Loucy (cell line): ENCODE measurements around the gene AMACR.

Source experiments
- H2AFZ ChIP-seq: fragments of 200-600 bp; sonication (generic); 2 replicates; pipeline ENCODE4 v1.6.0; 2016; ENCODE audit warnings: antibody characterized with exemption, mild to moderate bottlenecking, low read length, moderate library complexity
- H3F3A ChIP-seq: fragments of 200-600 bp; 2 replicates; pipeline ENCODE4 v1.6.0; 2016; ENCODE audit warnings: antibody characterized with exemption, low read depth, mild to moderate bottlenecking
- H3K27me3 ChIP-seq: fragments of 200-600 bp; sonication (generic); 2 replicates; pipeline ENCODE4 v1.6.1; 2014; ENCODE audit warnings: low read length, mild to moderate bottlenecking; ENCODE audit not compliant: insufficient read depth, poor library complexity, severe bottlenecking
- H3K36me3 ChIP-seq: fragments of 200-600 bp; sonication (generic); 2 replicates; pipeline ENCODE4 v1.6.1; 2016; ENCODE audit warnings: low read length; ENCODE audit not compliant: insufficient read depth
- H3K4me1 ChIP-seq: fragments of 200-600 bp; sonication (generic); 2 replicates; pipeline ENCODE4 v1.5.1; 2014; ENCODE audit warnings: low read length, mild to moderate bottlenecking; ENCODE audit not compliant: insufficient read depth, poor library complexity, severe bottlenecking
- H3K4me2 ChIP-seq: fragments of 200-600 bp; sonication (generic); 2 replicates; pipeline ENCODE4 v1.6.0; 2014; ENCODE audit warnings: antibody characterized with exemption, low read length, low read depth, mild to moderate bottlenecking; ENCODE audit not compliant: poor library complexity, severe bottlenecking
- H3K4me3 ChIP-seq: fragments of 200-600 bp; sonication (generic); 2 replicates; pipeline ENCODE4 v1.5.1; 2014; ENCODE audit warnings: low read length, mild to moderate bottlenecking, mixed read lengths; ENCODE audit not compliant: poor library complexity, severe bottlenecking
- H3K79me2 ChIP-seq: fragments of 200-600 bp; sonication (generic); 2 replicates; pipeline ENCODE4 v1.6.1; 2014; ENCODE audit warnings: low read length; ENCODE audit not compliant: insufficient read depth
- H3K9ac ChIP-seq: fragments of 200-600 bp; sonication (generic); 2 replicates; pipeline ENCODE4 v1.6.0; 2014; ENCODE audit warnings: mild to moderate bottlenecking, low read depth, low read length, moderate library complexity; ENCODE audit not compliant: poor library complexity, severe bottlenecking
- H3K9me2 ChIP-seq: fragments of 200-600 bp; sonication (generic); replicated peaks from 2 replicates; pipeline ENCODE4 v1.6.1; 2016; ENCODE audit warnings: low read depth, low read length, mixed read lengths
- H3K9me3 ChIP-seq: fragments of 200-600 bp; sonication (generic); 2 replicates; pipeline ENCODE4 v1.6.1; 2014; ENCODE audit warnings: mild to moderate bottlenecking, antibody characterized with exemption, low read length, low read depth; ENCODE audit not compliant: insufficient read depth
- H4K20me1 ChIP-seq: fragments of 200-600 bp; sonication (generic); 2 replicates; pipeline ENCODE4 v1.6.0; 2014; ENCODE audit warnings: antibody characterized with exemption, low read length, mild to moderate bottlenecking; ENCODE audit not compliant: insufficient read depth, poor library complexity, severe bottlenecking
- EZH2phosphoT487 ChIP-seq: fragments of 200-600 bp; IDR thresholded peaks from 2 replicates; pipeline ENCODE4 v1.6.1; 2018; ENCODE audit warnings: antibody characterized with exemption, mild to moderate bottlenecking, moderate library complexity, borderline replicate concordance
- TF ChIP-seq, protein P1 (sequence below): fragments of 200-600 bp; sonication (generic); conservative IDR thresholded peaks from 2 replicates; pipeline ENCODE4 v1.5.1; 2014; ENCODE audit warnings: mild to moderate bottlenecking, antibody characterized with exemption, low read length

AMACR gene

DNA sequence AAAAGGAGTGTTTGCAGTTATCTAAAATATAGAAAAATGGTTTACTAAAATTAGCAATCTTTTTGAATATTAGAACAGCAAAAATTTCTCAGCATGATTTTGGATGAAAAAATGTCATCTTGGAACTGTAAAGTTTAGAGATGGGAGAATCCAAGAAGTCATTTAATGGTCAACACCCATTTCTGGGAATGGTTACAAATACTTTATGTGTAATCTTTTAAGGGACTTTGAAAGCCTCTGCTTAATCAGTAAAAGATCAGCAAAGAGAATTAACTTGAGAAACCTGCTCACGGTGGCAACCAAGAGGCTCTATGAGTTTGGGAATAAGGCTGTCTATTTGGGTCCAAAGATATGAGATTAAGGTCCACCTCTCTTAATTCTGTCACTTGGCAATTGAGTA lies 22.2 kb upstream of the AMACR start:
- Histone ChIP-seq H3K9me3 (no peaks in the 10 kb centered on the region), H3K4me2 (no peak overlapping the region), H3K4me1 (no peaks in the 10 kb centered on the region), H3K9me2 (no peaks in the 10 kb centered on the region), H3K27me3 (no peaks in the 10 kb centered on the region), H3K4me3 (no peak overlapping the region), H4K20me1 (no peaks in the 10 kb centered on the region), H3F3A (no peaks in the 10 kb centered on the region), H3K79me2 (no peaks in the 10 kb centered on the region), H2AFZ (no peak overlapping the region), H3K9ac (no peak overlapping the region), H3K36me3 (peaks cover 30% of the 10 kb centered on the region; the same call in 1 of the 2 replicates)
- TF ChIP-seq EZH2phosphoT487, result no peak
- TF ChIP-seq, protein P1, sequence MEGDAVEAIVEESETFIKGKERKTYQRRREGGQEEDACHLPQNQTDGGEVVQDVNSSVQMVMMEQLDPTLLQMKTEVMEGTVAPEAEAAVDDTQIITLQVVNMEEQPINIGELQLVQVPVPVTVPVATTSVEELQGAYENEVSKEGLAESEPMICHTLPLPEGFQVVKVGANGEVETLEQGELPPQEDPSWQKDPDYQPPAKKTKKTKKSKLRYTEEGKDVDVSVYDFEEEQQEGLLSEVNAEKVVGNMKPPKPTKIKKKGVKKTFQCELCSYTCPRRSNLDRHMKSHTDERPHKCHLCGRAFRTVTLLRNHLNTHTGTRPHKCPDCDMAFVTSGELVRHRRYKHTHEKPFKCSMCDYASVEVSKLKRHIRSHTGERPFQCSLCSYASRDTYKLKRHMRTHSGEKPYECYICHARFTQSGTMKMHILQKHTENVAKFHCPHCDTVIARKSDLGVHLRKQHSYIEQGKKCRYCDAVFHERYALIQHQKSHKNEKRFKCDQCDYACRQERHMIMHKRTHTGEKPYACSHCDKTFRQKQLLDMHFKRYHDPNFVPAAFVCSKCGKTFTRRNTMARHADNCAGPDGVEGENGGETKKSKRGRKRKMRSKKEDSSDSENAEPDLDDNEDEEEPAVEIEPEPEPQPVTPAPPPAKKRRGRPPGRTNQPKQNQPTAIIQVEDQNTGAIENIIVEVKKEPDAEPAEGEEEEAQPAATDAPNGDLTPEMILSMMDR, result no peak

DNA sequence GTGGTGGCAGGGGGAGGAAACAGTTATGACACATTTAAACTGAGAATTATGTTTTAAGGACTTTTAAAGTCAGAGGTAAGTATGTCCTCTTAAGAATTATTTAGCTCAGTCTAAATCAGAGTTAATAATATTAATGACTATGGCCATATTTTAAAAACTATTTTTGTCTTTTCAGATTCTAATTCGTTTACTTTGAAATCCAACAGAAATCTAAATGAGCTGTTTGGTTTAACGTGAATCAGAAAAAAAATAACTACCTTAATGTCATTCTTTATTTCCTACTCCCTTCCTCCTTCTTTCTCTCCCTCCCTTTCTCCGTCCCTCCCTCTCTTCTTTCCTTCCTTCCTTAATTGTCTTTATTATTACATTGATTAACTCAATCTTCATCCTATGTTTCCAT lies 20.5 kb upstream of the AMACR start:
- no peak overlapping the region for H3K4me3 ChIP-seq
- H3K9ac ChIP-seq, result no peak overlapping the region
- TF ChIP-seq EZH2phosphoT487, result no peak
- TF ChIP-seq, protein P1, result no peak
- H3K36me3 ChIP-seq, result peaks cover 33% of the 10 kb centered on the region; the same call in 1 of the 2 replicates
- H3F3A ChIP-seq, result no peaks in the 10 kb centered on the region
- no peaks in the 10 kb centered on the region for H3K4me1 ChIP-seq
- no peak overlapping the region for H3K4me2 ChIP-seq
- no peaks in the 10 kb centered on the region for H3K27me3 ChIP-seq
- H3K79me2 ChIP-seq, result no peaks in the 10 kb centered on the region
- H4K20me1 ChIP-seq, result no peaks in the 10 kb centered on the region
- H3K9me2 ChIP-seq, result no peaks in the 10 kb centered on the region
- H3K9me3 ChIP-seq, result no peaks in the 10 kb centered on the region
- no peak overlapping the region for H2AFZ ChIP-seq

DNA sequence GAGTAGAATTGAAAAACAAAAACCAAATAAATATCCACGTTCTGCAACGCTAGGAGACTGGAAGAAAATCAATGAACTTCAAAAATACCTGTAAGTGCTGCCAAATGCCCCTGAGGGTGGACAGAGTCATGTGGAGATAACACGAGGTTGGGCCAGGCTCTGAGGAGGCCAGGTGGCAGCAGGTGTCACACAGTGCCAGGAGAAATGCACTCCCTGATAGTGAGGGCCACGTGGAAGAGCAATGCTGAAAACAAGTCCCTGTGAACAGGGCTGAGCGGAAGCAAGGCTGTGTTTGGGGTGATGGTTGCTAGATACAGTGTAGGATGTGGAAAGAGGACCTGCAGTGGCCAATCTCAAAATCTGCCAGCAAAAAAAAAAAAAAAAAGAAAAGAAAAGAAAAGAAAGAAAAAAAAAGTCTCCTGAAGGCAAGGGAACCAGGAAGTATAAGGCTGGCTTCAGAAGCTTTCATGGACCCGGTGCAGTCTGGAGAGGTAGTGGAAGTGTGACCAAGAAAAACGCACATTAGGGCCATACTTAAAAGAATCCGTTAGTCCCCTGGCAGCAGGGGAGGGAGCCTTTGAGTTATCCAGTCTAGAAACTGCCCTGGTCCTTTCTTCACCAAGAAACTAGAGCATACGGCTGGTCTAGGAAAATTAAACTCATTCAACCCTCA lies 18.4 kb upstream of the AMACR start:
- TF ChIP-seq, protein P1, result no peak
- TF ChIP-seq EZH2phosphoT487, result no peak
- H3K4me3 ChIP-seq, result no peak overlapping the region

More for the DNA sequence above, 18.4 kb upstream of the AMACR start:
- H3K4me1 ChIP-seq, result peaks cover 13% of the 10 kb centered on the region
- H3K9ac ChIP-seq, result no peak overlapping the region
- no peaks in the 10 kb centered on the region for H4K20me1 ChIP-seq
- peaks cover 31% of the 10 kb centered on the region; the same call in 1 of the 2 replicates for H3K36me3 ChIP-seq
- no peaks in the 10 kb centered on the region for H3F3A ChIP-seq
- H3K27me3 ChIP-seq, result no peaks in the 10 kb centered on the region
- H3K79me2 ChIP-seq, result no peaks in the 10 kb centered on the region
- no peak overlapping the region for H3K4me2 ChIP-seq
- no peaks in the 10 kb centered on the region for H3K9me2 ChIP-seq
- H2AFZ ChIP-seq, result no peak overlapping the region
- H3K9me3 ChIP-seq, result no peaks in the 10 kb centered on the region
